GM12878 (cell line): ENCODE results near the gene SAMHD1. TPM values are rescaled to one million over a fixed set of nuclear protein-coding genes. Genes with fewer than 3 reads are reported as not detected.
A peak's percentile ranks its signal among the peaks of the same experiment; 100 is the strongest.

Source experiments
- ATAC-seq: fragments of 200-7000 bp; cut with Tn5 transposase; 3 replicates; pipeline ENCODE4 v1.9.1; 2020; ENCODE audit warnings: mild to moderate bottlenecking, moderate library complexity
- BruUV-seq: library from RNA; stranded (reverse); fragments of 400-500 nt; replicated peaks from 2 replicates; lab custom pipeline; 2021; lab: Mats Ljungman, UMichigan
- CTCF ChIA-PET: fragments of 300-600 bp; sonication (Branson Sonifier 250); formaldehyde crosslinking; extraction: SDS; loops from one replicate; lab custom pipeline; 2021; ENCODE audit warnings: inconsistent platforms; lab: Yijun Ruan, JAX
- POLR2A ChIA-PET: fragments of 350-600 bp; formaldehyde crosslinking; extraction: SDS; loops from one replicate; lab custom pipeline; 2021; ENCODE audit warnings: inconsistent platforms; lab: Charles Lee
- RAD21 ChIA-PET: fragments of 300-600 bp; sonication (Branson Sonifier 250); formaldehyde crosslinking; loops from one replicate; lab custom pipeline; 2023; ENCODE audit warnings: antibody characterized with exemption; ENCODE audit not compliant: unreplicated experiment; lab: Charles Lee
- SMC1A ChIA-PET: fragments of 300-600 bp; sonication (Branson Sonifier 250); formaldehyde crosslinking; loops from one replicate; lab custom pipeline; 2023; ENCODE audit not compliant: unreplicated experiment, uncharacterized antibody; lab: Charles Lee
- DNase-seq: peaks from one replicate; pipeline ENCODE4 v3.0.0-alpha.2; 2011; ENCODE audit warnings: low read depth, low spot score
- FAIRE-seq: peaks from 3 replicates; lab custom pipeline; 2011; peaks lifted over from hg19 to GRCh38; lab: Jason Lieb, UNC
- H2AFZ ChIP-seq: 2 replicates; pipeline ENCODE4 v1.6.0; 2011; ENCODE audit warnings: low read depth, low read length, control low read depth; ENCODE audit not compliant: control insufficient read depth
- H3K27ac ChIP-seq: 2 replicates; pipeline ENCODE4 v1.5.1; 2011; ENCODE audit warnings: control low read depth; ENCODE audit not compliant: control insufficient read depth, insufficient read depth
- H3K27me3 ChIP-seq, 2 experiments: replicated peaks in 1 of 2; 2 replicates each; pipeline versions ENCODE4 v1.6.0 to v1.6.1; 2011; ENCODE audit warnings: low read length in 1 of 2; ENCODE audit not compliant: control insufficient read depth in 2 of 2, insufficient read depth in 2 of 2
- H3K36me3 ChIP-seq, 2 experiments: 2 replicates each; pipeline ENCODE4 v1.5.1; 2011; ENCODE audit warnings: low read length in 1 of 2; ENCODE audit not compliant: control insufficient read depth in 2 of 2, insufficient read depth in 2 of 2
- H3K4me1 ChIP-seq: 2 replicates; pipeline ENCODE4 v1.6.1; 2011; ENCODE audit warnings: mild to moderate bottlenecking, low read length, moderate library complexity, mixed read lengths; ENCODE audit not compliant: control insufficient read depth, insufficient read depth
- H3K4me2 ChIP-seq: 2 replicates; pipeline ENCODE4 v1.6.0; 2011; ENCODE audit warnings: control low read depth; ENCODE audit not compliant: control insufficient read depth, insufficient read depth
- H3K4me3 ChIP-seq: fragments of 200-600 bp; sonication (generic); 2 replicates; pipeline ENCODE4 v1.5.1; 2016
- H3K79me2 ChIP-seq: 2 replicates; pipeline ENCODE4 v1.6.0; 2011; ENCODE audit warnings: low read length; ENCODE audit not compliant: control insufficient read depth, insufficient read depth
- H3K9ac ChIP-seq: 2 replicates; pipeline ENCODE4 v1.8.0; 2011; ENCODE audit warnings: low read length, control low read depth, mixed read lengths; ENCODE audit not compliant: control insufficient read depth, insufficient read depth
- H3K9me3 ChIP-seq: replicated peaks from 3 replicates; pipeline ENCODE4 v1.5.1; 2011; ENCODE audit warnings: mild to moderate bottlenecking, low read length; ENCODE audit not compliant: control insufficient read depth, insufficient read depth
- H4K20me1 ChIP-seq: 2 replicates; pipeline ENCODE4 v1.6.0; 2011; ENCODE audit not compliant: control insufficient read depth, insufficient read depth
- ASH2L ChIP-seq: fragments of 300-600, 200-600 bp; sonication (generic); IDR thresholded peaks from 2 replicates; pipeline ENCODE4 v1.6.1; 2017; ENCODE audit warnings: low read depth, mild to moderate bottlenecking, borderline replicate concordance
- ATF7 ChIP-seq: fragments of 450-650 bp; IDR thresholded peaks from 2 replicates; pipeline ENCODE4 v1.6.1; 2016; ENCODE audit warnings: low read depth, mild to moderate bottlenecking
- BHLHE40 ChIP-seq, 2 experiments: fragments of 450-650 bp in 1 of 2; IDR thresholded peaks; 2 replicates each; pipeline ENCODE4 v1.6.1; 2011 to 2017; ENCODE audit warnings: low read depth in 2 of 2, borderline replicate concordance in 1 of 2, improper control_type of control experiment in 1 of 2, low read length in 1 of 2, mild to moderate bottlenecking in 1 of 2
- CBX3 ChIP-seq: fragments of 200-600 bp; sonication (generic); IDR thresholded peaks from 2 replicates; pipeline ENCODE4 v1.6.1; 2016; ENCODE audit warnings: low read depth, borderline replicate concordance
- DPF2 ChIP-seq: fragments of 450-650 bp; IDR thresholded peaks from 2 replicates; pipeline ENCODE4 v1.6.1; 2017; ENCODE audit warnings: mild to moderate bottlenecking
- EED ChIP-seq: sonication (generic); IDR thresholded peaks from 2 replicates; pipeline ENCODE4 v1.6.1; 2016; ENCODE audit warnings: antibody characterized with exemption, low read depth
- EZH2 ChIP-seq: IDR thresholded peaks from 2 replicates; pipeline ENCODE4 v1.6.1; 2012; ENCODE audit warnings: low read depth, mild to moderate bottlenecking, control low read depth, inconsistent platforms, low read length, borderline replicate concordance; ENCODE audit not compliant: control insufficient read depth
- GABPA ChIP-seq: IDR thresholded peaks from 2 replicates; pipeline ENCODE4 v1.6.1; 2014; ENCODE audit warnings: antibody characterized with exemption, low read depth, mild to moderate bottlenecking, inconsistent platforms
- IKZF2 ChIP-seq, 2 experiments: fragments of 450-650 bp; IDR thresholded peaks; 2 replicates each; pipeline ENCODE4 v1.6.1; 2017; ENCODE audit warnings: mild to moderate bottlenecking in 2 of 2, moderate library complexity in 2 of 2
- MYC ChIP-seq: IDR thresholded peaks from 2 replicates; pipeline ENCODE4 v1.6.1; 2011; ENCODE audit warnings: mild to moderate bottlenecking, low read length, moderate library complexity, inconsistent platforms; ENCODE audit not compliant: insufficient read depth, insufficient replicate concordance, insufficient read length, severe bottlenecking
- PKNOX1 ChIP-seq: fragments of 450-650 bp; IDR thresholded peaks from 2 replicates; pipeline ENCODE4 v1.6.1; 2016; ENCODE audit warnings: mild to moderate bottlenecking
- POU2F2 ChIP-seq: IDR thresholded peaks from 3 replicates; pipeline ENCODE4 v1.6.1; 2011; ENCODE audit warnings: low read depth, mild to moderate bottlenecking, low read length, borderline replicate concordance
- RELA ChIP-seq: fragments of 450-650 bp; IDR thresholded peaks from 2 replicates; pipeline ENCODE4 v1.8.0; 2014; ENCODE audit warnings: borderline replicate concordance; ENCODE audit not compliant: partially characterized antibody
- SIN3A ChIP-seq: IDR thresholded peaks from 2 replicates; pipeline ENCODE4 v1.6.1; 2012; ENCODE audit warnings: low read depth, low read length, improper control_type of control experiment
- SMAD5 ChIP-seq: IDR thresholded peaks from 2 replicates; pipeline ENCODE4 v1.6.1; 2016; ENCODE audit warnings: antibody characterized with exemption, low read depth
- YY1 ChIP-seq: IDR thresholded peaks from 2 replicates; pipeline ENCODE4 v1.6.1; 2011; ENCODE audit warnings: low read depth, mild to moderate bottlenecking, low read length
- ZNF24 ChIP-seq: fragments of 450-650 bp; IDR thresholded peaks from 2 replicates; pipeline ENCODE4 v1.6.1; 2017; ENCODE audit warnings: antibody characterized with exemption, mild to moderate bottlenecking
- ZSCAN29 ChIP-seq: fragments of 450-650 bp; IDR thresholded peaks from 2 replicates; pipeline ENCODE4 v1.6.1; 2017; ENCODE audit warnings: mild to moderate bottlenecking, moderate library complexity
- WGBS: methylation state at CpG from one replicate; pipeline ENCODE4 v1.1.6; 2016; ENCODE audit warnings: low lambda C conversion rate; ENCODE audit not compliant: insufficient replicate concordance, insufficient coverage; ENCODE audit errors: missing lambda C conversion rate; 5-methylcytosine and 5-hydroxymethylcytosine counted together
- in situ Hi-C: fragments of 300-500 bp; cut with MboI; formaldehyde crosslinking; loops from 9 replicates; pipeline ENCODE4 v1.14.3; 2018; ENCODE audit warnings: mixed read lengths
- intact Hi-C: fragments of 100-400 bp; cut with micrococcal nuclease; formaldehyde crosslinking; loops from one replicate; pipeline ENCODE4 v1.14.2; 2022; ENCODE audit not compliant: unreplicated experiment
- polyA plus RNA-seq, 11 experiments: library from polyadenylated mRNA; depleted of rRNA in 4 of 11; unstranded in 6 of 11; stranded (reverse) in 5 of 11; fragments of >200 nt; fragmentation: Nextera tagmentation in 4 of 11; fragmentation: Illumina TruSeq in 1 of 11; extraction: Ambion mirVana in 4 of 11; extraction: Trizol in 1 of 11; gene quantifications; 1 replicate in 1 of 11; 2 replicates in 10 of 11; pipeline versions ENCODE4 v1.2.1 to v1.2.3, GENCODE V29; 2011 to 2016; ENCODE audit warnings: inconsistent platforms in 2 of 11, missing spikeins in 2 of 11, low read depth in 1 of 11
- total RNA-seq, 4 experiments: library from RNA; depleted of rRNA in 3 of 4; stranded (reverse); fragments of >200 nt in 3 of 4; fragmentation: Illumina TruSeq in 1 of 4; extraction: Trizol in 1 of 4; gene quantifications; 2 replicates each; pipeline versions ENCODE4 v1.2.1 to v1.2.3, GENCODE V29; 2013 to 2021

Gene SAMHD1
- total and polyA plus RNA-seq, 10 of the 15 experiments (the other 5 are each of a cell fraction or from before 2014, with no cell fraction given), result 20.5 to 47.9 (median 38.8) TPM

DNA sequence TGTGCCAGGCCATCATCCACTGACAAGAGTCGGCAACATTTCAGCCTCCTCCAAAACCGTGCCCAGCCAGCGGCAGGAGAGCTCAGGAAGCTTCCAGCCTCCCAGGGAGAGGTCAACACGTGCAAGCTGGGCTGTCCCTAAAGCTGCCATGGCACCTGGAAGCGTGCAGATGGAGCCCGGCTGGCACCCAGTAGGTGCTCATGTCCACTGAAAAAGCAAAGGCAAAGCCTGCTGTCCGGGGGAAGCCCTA, 90.0 kb downstream of the SAMHD1 start:
- peak overlapping the region; percentile 86 for H3K4me2 ChIP-seq
- SMC1A ChIA-PET, result interaction anchor here (0.5 to 13.5 kb wide), 8 partner anchors 9 to 95 kb away, joined by 3 to 105 read pairs (median 6); no protein-coding TSS in a partner anchor
- RAD21 ChIA-PET, result interaction anchor here (1.1 to 9.7 kb wide), 10 partner anchors 9 to 104 kb away, joined by 3 to 215 read pairs (median 4); partner anchors contain the start of gene DSN1
- no peaks in the 10 kb centered on the region for H3K27me3 ChIP-seq
- no peaks in the 10 kb centered on the region for H3K9me3 ChIP-seq
- no peaks in the 10 kb centered on the region for H3K36me3 ChIP-seq
- no TSS peak for BruUV-seq
- 91% methylated on average over 7 of the region's 7 CpGs for WGBS
- in situ Hi-C loops, result no loop called here
- POLR2A ChIA-PET, result interaction anchor here (1.6 to 12.4 kb wide), 5 partner anchors 10 to 25 kb away, joined by 4 to 114 read pairs (median 8); no protein-coding TSS in a partner anchor
- 0 out of 2 replicates have a peak, but pooled peaks cover 3% of the 10 kb centered on the region for H4K20me1 ChIP-seq
- intact Hi-C loops, result loop anchor here (5.0 to 10.0 kb wide), 4 partner anchors 34 to 257 kb away; partner anchors contain the start of genes DSN1 and RAB5IF
- DNase-seq (no peak), ATAC-seq (no peak), FAIRE-seq (no peak)
- peak overlapping the region; percentile 25; the same call in 1 of the 2 replicates for H3K9ac ChIP-seq
- CTCF ChIA-PET, result interaction anchor here (0.9 to 25.3 kb wide), 9 partner anchors 10 to 107 kb away, joined by 3 to 349 read pairs (median 4); partner anchors contain the start of gene DSN1
- H3K27ac ChIP-seq, result no peak overlapping the region
- peaks cover 23% of the 10 kb centered on the region for H3K4me1 ChIP-seq
- peaks cover 16% of the 10 kb centered on the region for H3K79me2 ChIP-seq
- peak overlapping the region; percentile 80; the same call in 1 of the 2 replicates for H3K4me3 ChIP-seq
- TF ChIP-seq SMAD5, result no peak
- TF ChIP-seq PKNOX1, result no peak
- TF ChIP-seq SIN3A, result no peak
- TF ChIP-seq CBX3, result no peak
- TF ChIP-seq DPF2, result 0 out of 2 replicates have a peak, but pooled peaks have one; percentile 21
- 0 out of 4 replicates have a peak, but pooled peaks of 1 of the 2 experiments have one; percentile 5 for TF ChIP-seq BHLHE40 (IDR thresholded peaks at IDR 0.05; ENCODE audit: borderline replicate concordance in 1 of 2, low read depth in 2 of 2, low read length in 1 of 2)
- no peak for TF ChIP-seq RELA
- no peak for TF ChIP-seq EZH2
- no peak for TF ChIP-seq MYC
- no peak for TF ChIP-seq ZNF24
- no peak for TF ChIP-seq IKZF2 (IDR thresholded peaks at IDR 0.05)
- no peak for TF ChIP-seq YY1
- TF ChIP-seq ZSCAN29, result no peak
- no peak for TF ChIP-seq ASH2L
- no peak for TF ChIP-seq EED
- TF ChIP-seq ATF7, result no peak
- no peak for TF ChIP-seq POU2F2
- no peak for TF ChIP-seq GABPA
- no peak overlapping the region for H2AFZ ChIP-seq
